Neural cell (in vitro differentiated cells): ENCODE data around the gene NELFE. TPM values are rescaled to one million over a fixed set of nuclear protein-coding genes. Genes with fewer than 3 reads are reported as not detected.

Experiments
- H2AFZ ChIP-seq: fragments of 200-600, 300-800 bp; sonication (generic), shearing (Covaris generic); 2 replicates; pipeline ENCODE4 v1.6.0; 2014; ENCODE audit warnings: low read depth, mild to moderate bottlenecking, antibody characterized with exemption, low read length, moderate library complexity
- H3F3A ChIP-seq: fragments of 200-600 bp; shearing (Covaris generic); 2 replicates; pipeline ENCODE4 v1.6.1; 2016; ENCODE audit warnings: mild to moderate bottlenecking, moderate library complexity, mixed read lengths, antibody characterized with exemption, low read length; ENCODE audit not compliant: insufficient read depth, poor library complexity, severe bottlenecking
- H3K27ac ChIP-seq: fragments of 200-600, 300-800 bp; sonication (generic), shearing (Covaris generic); 2 replicates; pipeline ENCODE4 v1.5.1; 2014; ENCODE audit warnings: mild to moderate bottlenecking, low read length, moderate library complexity
- H3K27me3 ChIP-seq: fragments of 300-800, 200-600 bp; sonication (generic), shearing (Covaris generic); 2 replicates; pipeline ENCODE4 v1.6.0; 2014; ENCODE audit warnings: mild to moderate bottlenecking, low read depth, low read length, moderate library complexity; ENCODE audit not compliant: insufficient read depth
- H3K36me3 ChIP-seq: fragments of 300-800, 200-600 bp; sonication (generic), shearing (Covaris generic); 2 replicates; pipeline ENCODE4 v1.5.1; 2014; ENCODE audit warnings: mild to moderate bottlenecking, antibody characterized with exemption, low read length, moderate library complexity; ENCODE audit not compliant: insufficient read depth
- H3K4me2 ChIP-seq: fragments of 300-800, 200-600 bp; sonication (generic), shearing (Covaris generic); 2 replicates; pipeline ENCODE4 v1.6.0; 2014; ENCODE audit warnings: mild to moderate bottlenecking, low read length
- H3K4me3 ChIP-seq: fragments of 300-800, 200-600 bp; sonication (generic), shearing (Covaris generic); 2 replicates; pipeline ENCODE4 v1.5.1; 2014; ENCODE audit warnings: mild to moderate bottlenecking, low read length, moderate library complexity
- H3K79me2 ChIP-seq: fragments of 200-600 bp; shearing (Covaris generic); replicated peaks from 2 replicates; pipeline ENCODE4 v1.6.0; 2014; ENCODE audit warnings: mild to moderate bottlenecking, low read length, moderate library complexity; ENCODE audit not compliant: insufficient read depth
- H3K9ac ChIP-seq: fragments of 300-800, 200-600 bp; sonication (generic), shearing (Covaris generic); 2 replicates; pipeline ENCODE4 v1.6.1; 2016; ENCODE audit warnings: mild to moderate bottlenecking, low read length, mixed read lengths
- H3K9me2 ChIP-seq: fragments of 200-600 bp; shearing (Covaris generic); 2 replicates; pipeline ENCODE4 v1.6.1; 2016; ENCODE audit warnings: mild to moderate bottlenecking, low read length, mixed read lengths; ENCODE audit not compliant: insufficient read depth
- H3K9me3 ChIP-seq: fragments of 200-600, 300-800 bp; sonication (generic), shearing (Covaris generic); 2 replicates; pipeline ENCODE4 v1.6.1; 2016; ENCODE audit warnings: mild to moderate bottlenecking, mixed run types, low read length, moderate library complexity, mixed read lengths
- H4K20me1 ChIP-seq: fragments of 200-600 bp; shearing (Covaris generic); 2 replicates; pipeline ENCODE4 v1.6.1; 2016; ENCODE audit warnings: mild to moderate bottlenecking, mixed run types; ENCODE audit not compliant: insufficient read depth
- EP300 ChIP-seq: fragments of 450-650 bp; conservative IDR thresholded peaks from 2 replicates; pipeline ENCODE4 v1.6.1; 2014; ENCODE audit warnings: antibody characterized with exemption, mild to moderate bottlenecking, moderate library complexity; ENCODE audit not compliant: poor library complexity, severe bottlenecking
- EZH2 ChIP-seq: fragments of 200-600, 300-800 bp; shearing (Covaris generic), sonication (generic); IDR thresholded peaks from 2 replicates; pipeline ENCODE4 v1.6.1; 2014; ENCODE audit warnings: antibody characterized with exemption, low read length, borderline replicate concordance, mild to moderate bottlenecking; ENCODE audit not compliant: insufficient read depth, poor library complexity, severe bottlenecking
- MXI1 ChIP-seq: fragments of 450-650 bp; conservative IDR thresholded peaks from 2 replicates; pipeline ENCODE4 v1.6.1; 2014; ENCODE audit warnings: antibody characterized with exemption, mild to moderate bottlenecking; ENCODE audit not compliant: poor library complexity, severe bottlenecking
- POLR2AphosphoS5 ChIP-seq: IDR thresholded peaks from 2 replicates; pipeline ENCODE4 v1.6.1; 2012
- RAD21 ChIP-seq: fragments of 450-650 bp; conservative IDR thresholded peaks from 2 replicates; pipeline ENCODE4 v1.6.1; 2014; ENCODE audit warnings: antibody characterized with exemption, mild to moderate bottlenecking, moderate library complexity
- SMC3 ChIP-seq: fragments of 450-650 bp; conservative IDR thresholded peaks from 2 replicates; pipeline ENCODE4 v1.6.1; 2014; ENCODE audit warnings: antibody characterized with exemption, mild to moderate bottlenecking, moderate library complexity; ENCODE audit not compliant: poor library complexity
- TAF1 ChIP-seq: IDR thresholded peaks from 2 replicates; pipeline ENCODE4 v1.6.1; 2012; ENCODE audit warnings: low read depth
- polyA plus RNA-seq: library from polyadenylated mRNA; depleted of rRNA; stranded (reverse); fragments of >200 nt; gene quantifications from 2 replicates; pipeline ENCODE4 v1.2.3, GENCODE V29; 2014
- TF ChIP-seq, protein P1 (sequence below): fragments of 450-650 bp; IDR thresholded peaks from 2 replicates; pipeline ENCODE4 v1.5.1; 2014; ENCODE audit warnings: antibody characterized with exemption, mild to moderate bottlenecking, moderate library complexity; ENCODE audit not compliant: poor library complexity, severe bottlenecking
- TF ChIP-seq, protein P2 (sequence below): IDR thresholded peaks from 2 replicates; pipeline ENCODE4 v1.6.1; 2012; ENCODE audit warnings: borderline replicate concordance

Gene NELFE
- polyA plus RNA-seq, 1 donor from 2014 or later = 103 TPM

DNA sequence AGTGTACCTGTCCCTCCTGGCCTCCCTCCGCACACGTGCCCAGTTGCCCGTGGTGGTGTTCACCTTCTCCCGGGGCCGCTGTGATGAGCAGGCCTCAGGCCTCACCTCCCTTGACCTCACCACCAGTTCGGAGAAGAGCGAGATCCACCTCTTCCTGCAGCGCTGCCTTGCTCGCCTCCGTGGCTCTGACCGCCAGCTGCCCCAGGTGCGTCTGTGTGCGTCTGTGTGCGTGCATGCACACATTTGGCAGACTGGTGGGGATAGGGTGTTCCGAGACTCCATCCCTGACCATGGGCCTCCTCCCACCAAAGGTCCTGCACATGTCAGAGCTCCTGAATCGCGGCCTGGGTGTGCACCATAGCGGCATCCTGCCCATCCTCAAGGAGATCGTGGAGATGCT, 5.2 kb upstream of the NELFE start:
- Histone ChIP-seq H3K9me3 (no peaks in the 10 kb centered on the region), H3K9ac (no peak overlapping the region), H3K9me2 (no peaks in the 10 kb centered on the region), H3K27me3 (no peaks in the 10 kb centered on the region), H3K27ac (no peak overlapping the region), H3K4me2 (no peak overlapping the region), H3F3A (no peaks in the 10 kb centered on the region), H3K79me2 (peaks cover 9% of the 10 kb centered on the region), H3K4me3 (no peak overlapping the region), H4K20me1 (no peaks in the 10 kb centered on the region), H3K36me3 (no peaks in the 10 kb centered on the region), H2AFZ (no peak overlapping the region)
- TF ChIP-seq, protein P1, sequence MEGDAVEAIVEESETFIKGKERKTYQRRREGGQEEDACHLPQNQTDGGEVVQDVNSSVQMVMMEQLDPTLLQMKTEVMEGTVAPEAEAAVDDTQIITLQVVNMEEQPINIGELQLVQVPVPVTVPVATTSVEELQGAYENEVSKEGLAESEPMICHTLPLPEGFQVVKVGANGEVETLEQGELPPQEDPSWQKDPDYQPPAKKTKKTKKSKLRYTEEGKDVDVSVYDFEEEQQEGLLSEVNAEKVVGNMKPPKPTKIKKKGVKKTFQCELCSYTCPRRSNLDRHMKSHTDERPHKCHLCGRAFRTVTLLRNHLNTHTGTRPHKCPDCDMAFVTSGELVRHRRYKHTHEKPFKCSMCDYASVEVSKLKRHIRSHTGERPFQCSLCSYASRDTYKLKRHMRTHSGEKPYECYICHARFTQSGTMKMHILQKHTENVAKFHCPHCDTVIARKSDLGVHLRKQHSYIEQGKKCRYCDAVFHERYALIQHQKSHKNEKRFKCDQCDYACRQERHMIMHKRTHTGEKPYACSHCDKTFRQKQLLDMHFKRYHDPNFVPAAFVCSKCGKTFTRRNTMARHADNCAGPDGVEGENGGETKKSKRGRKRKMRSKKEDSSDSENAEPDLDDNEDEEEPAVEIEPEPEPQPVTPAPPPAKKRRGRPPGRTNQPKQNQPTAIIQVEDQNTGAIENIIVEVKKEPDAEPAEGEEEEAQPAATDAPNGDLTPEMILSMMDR = no peak
- TF ChIP-seq, protein P2, sequence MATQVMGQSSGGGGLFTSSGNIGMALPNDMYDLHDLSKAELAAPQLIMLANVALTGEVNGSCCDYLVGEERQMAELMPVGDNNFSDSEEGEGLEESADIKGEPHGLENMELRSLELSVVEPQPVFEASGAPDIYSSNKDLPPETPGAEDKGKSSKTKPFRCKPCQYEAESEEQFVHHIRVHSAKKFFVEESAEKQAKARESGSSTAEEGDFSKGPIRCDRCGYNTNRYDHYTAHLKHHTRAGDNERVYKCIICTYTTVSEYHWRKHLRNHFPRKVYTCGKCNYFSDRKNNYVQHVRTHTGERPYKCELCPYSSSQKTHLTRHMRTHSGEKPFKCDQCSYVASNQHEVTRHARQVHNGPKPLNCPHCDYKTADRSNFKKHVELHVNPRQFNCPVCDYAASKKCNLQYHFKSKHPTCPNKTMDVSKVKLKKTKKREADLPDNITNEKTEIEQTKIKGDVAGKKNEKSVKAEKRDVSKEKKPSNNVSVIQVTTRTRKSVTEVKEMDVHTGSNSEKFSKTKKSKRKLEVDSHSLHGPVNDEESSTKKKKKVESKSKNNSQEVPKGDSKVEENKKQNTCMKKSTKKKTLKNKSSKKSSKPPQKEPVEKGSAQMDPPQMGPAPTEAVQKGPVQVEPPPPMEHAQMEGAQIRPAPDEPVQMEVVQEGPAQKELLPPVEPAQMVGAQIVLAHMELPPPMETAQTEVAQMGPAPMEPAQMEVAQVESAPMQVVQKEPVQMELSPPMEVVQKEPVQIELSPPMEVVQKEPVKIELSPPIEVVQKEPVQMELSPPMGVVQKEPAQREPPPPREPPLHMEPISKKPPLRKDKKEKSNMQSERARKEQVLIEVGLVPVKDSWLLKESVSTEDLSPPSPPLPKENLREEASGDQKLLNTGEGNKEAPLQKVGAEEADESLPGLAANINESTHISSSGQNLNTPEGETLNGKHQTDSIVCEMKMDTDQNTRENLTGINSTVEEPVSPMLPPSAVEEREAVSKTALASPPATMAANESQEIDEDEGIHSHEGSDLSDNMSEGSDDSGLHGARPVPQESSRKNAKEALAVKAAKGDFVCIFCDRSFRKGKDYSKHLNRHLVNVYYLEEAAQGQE = no peak
- TF ChIP-seq MXI1 (no peak), TAF1 (no peak), EZH2 (no peak), EP300 (no peak), SMC3 (no peak), POLR2AphosphoS5 (no peak), RAD21 (no peak)

DNA sequence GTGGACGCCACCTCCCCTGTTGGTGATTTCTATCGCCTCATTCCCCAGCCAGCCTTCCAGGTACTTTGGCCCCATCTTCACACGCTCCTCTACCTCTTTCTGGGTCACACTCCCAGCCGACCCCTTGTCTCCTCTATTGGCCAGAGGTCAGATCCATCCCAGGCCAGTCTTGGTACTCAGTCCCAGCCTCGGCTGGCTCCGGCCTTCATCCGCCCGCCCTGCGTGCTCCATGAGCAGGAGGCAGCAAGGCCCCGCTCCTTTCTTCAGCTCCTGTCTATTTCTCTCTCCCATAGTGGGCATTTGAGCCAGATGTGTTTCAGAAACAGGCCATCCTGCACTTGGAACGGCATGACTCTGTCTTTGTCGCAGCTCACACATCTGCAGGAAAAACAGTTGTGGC, 2.8 kb upstream of the NELFE start:
- Histone ChIP-seq H2AFZ (no peak overlapping the region), H3K9me3 (no peaks in the 10 kb centered on the region), H3K9ac (no peak overlapping the region), H3F3A (no peaks in the 10 kb centered on the region), H3K27me3 (no peaks in the 10 kb centered on the region), H3K4me2 (no peak overlapping the region), H3K27ac (no peak overlapping the region), H3K4me3 (no peak overlapping the region), H3K79me2 (peaks cover 24% of the 10 kb centered on the region), H3K36me3 (no peaks in the 10 kb centered on the region), H3K9me2 (no peaks in the 10 kb centered on the region), H4K20me1 (no peaks in the 10 kb centered on the region)
- TF ChIP-seq MXI1 (no peak), SMC3 (no peak)

DNA sequence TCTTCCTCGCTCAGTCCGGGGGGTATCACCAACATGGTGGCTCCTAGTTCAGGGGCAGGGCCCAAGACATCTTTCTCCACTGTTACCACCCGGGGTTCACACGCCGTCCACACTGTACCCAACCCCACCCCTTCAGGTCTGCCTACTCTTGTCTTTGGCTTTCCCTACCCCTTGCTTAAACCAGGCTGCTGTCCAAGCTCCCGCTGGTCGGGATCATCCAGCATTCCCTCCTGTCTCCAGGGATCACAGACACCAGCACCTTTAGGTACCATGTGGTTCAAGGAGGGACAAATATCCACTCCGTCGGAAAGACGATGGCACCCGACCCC, 395 bp downstream of the NELFE start:
- no peaks in the 10 kb centered on the region for H4K20me1 ChIP-seq
- peak overlapping the region; percentile 63 for H2AFZ ChIP-seq
- no peaks in the 10 kb centered on the region for H3K9me2 ChIP-seq
- no peaks in the 10 kb centered on the region for H3K27me3 ChIP-seq
- H3K79me2 ChIP-seq = peaks cover 24% of the 10 kb centered on the region
- TF ChIP-seq SMC3 (no peak), MXI1 (no peak), EZH2 (no peak), TAF1 (no peak), RAD21 (no peak), EP300 (no peak)
- TF ChIP-seq, protein P2 = no peak
- TF ChIP-seq, protein P1 = no peak
- no peaks in the 10 kb centered on the region for H3K36me3 ChIP-seq
- H3K4me3 ChIP-seq = peak overlapping the region; percentile 98
- H3K9ac ChIP-seq = peak overlapping the region; percentile 94
- no peaks in the 10 kb centered on the region for H3K9me3 ChIP-seq
- no peaks in the 10 kb centered on the region for H3F3A ChIP-seq
- peak overlapping the region; percentile 83 for H3K27ac ChIP-seq
- H3K4me2 ChIP-seq = peak overlapping the region; percentile 70
